HEK293 (cell line): ENCODE measurements around the gene LDLRAD3.
"Not testable (repeated sequence)": the region's sequence is repeated elsewhere in the genome, so short reads cannot be mapped to it uniquely, and the experiment has no call there.

Experiments
- CTCF ChIA-PET: fragments of 350-600 bp; formaldehyde crosslinking; extraction: SDS; loops from one replicate; lab custom pipeline; 2021; ENCODE audit warnings: antibody characterized with exemption; lab: Yijun Ruan, JAX
- POLR2A ChIA-PET: fragments of 300-600 bp; formaldehyde crosslinking; extraction: SDS; loops from one replicate; lab custom pipeline; 2020; ENCODE audit warnings: antibody characterized with exemption, inconsistent platforms; lab: Yijun Ruan, JAX
- H3K27ac ChIP-seq: fragments of 200-500 bp; sonication (Bioruptor generic); 2 replicates; pipeline ENCODE4 v1.5.1; 2014; ENCODE audit warnings: low read depth, low read length, control low read depth, inconsistent platforms; ENCODE audit errors: extremely low read depth
- H3K36me3 ChIP-seq, 2 experiments: fragments of 200-500 bp in 1 of 2; sonication (Bioruptor generic) in 1 of 2; 1 replicate in 1 of 2; 2 replicates in 1 of 2; pipeline ENCODE4 v1.5.1; 2014 to 2017; ENCODE audit warnings: inconsistent platforms in 2 of 2, low read length in 2 of 2; ENCODE audit not compliant: control insufficient read depth in 2 of 2, insufficient read depth in 1 of 2
- H3K4me1 ChIP-seq: fragments of 200-500 bp; sonication (Bioruptor generic); 2 replicates; pipeline ENCODE4 v1.5.1; 2014; ENCODE audit warnings: mild to moderate bottlenecking, low read length, inconsistent platforms; ENCODE audit not compliant: control insufficient read depth, insufficient read depth
- H3K4me3 ChIP-seq: 2 replicates; pipeline ENCODE4 v1.5.1; 2011; ENCODE audit warnings: low read depth, mild to moderate bottlenecking, control low read depth, low read length, moderate library complexity
- H3K9me3 ChIP-seq: fragments of 200-500 bp; sonication (Bioruptor generic); 2 replicates; pipeline ENCODE4 v1.5.1; 2014; ENCODE audit warnings: low read depth, low read length, inconsistent platforms; ENCODE audit not compliant: control insufficient read depth, insufficient read depth
- EGR2 ChIP-seq: fragments of 450-650 bp; formaldehyde crosslinking; IDR thresholded peaks from 2 replicates; pipeline ENCODE4 v1.5.1; 2016; ENCODE audit warnings: low read depth, missing biosample characterization, missing genetic modification characterization
- PRDM1 ChIP-seq: fragments of 450-650 bp; formaldehyde crosslinking; IDR thresholded peaks from 2 replicates; pipeline ENCODE4; 2016; ENCODE audit warnings: missing biosample characterization, missing genetic modification characterization
- ZNF146 ChIP-seq: fragments of 450-650 bp; formaldehyde crosslinking; IDR thresholded peaks from 2 replicates; pipeline ENCODE4 v1.5.1; 2016; ENCODE audit warnings: missing biosample characterization, missing genetic modification characterization
- ZNF423 ChIP-seq: fragments of 450-650 bp; formaldehyde crosslinking; IDR thresholded peaks from 2 replicates; pipeline ENCODE4 v1.5.1; 2016; ENCODE audit warnings: missing biosample characterization, missing genetic modification characterization
- ZNF518A ChIP-seq: fragments of 450-650 bp; formaldehyde crosslinking; conservative IDR thresholded peaks from 2 replicates; pipeline ENCODE4 v1.5.1; 2016; ENCODE audit warnings: low read depth, missing biosample characterization, missing genetic modification characterization
- ZNF610 ChIP-seq: fragments of 450-650 bp; formaldehyde crosslinking; IDR thresholded peaks from 2 replicates; pipeline ENCODE4 v1.5.1; 2016; ENCODE audit warnings: missing biosample characterization, missing genetic modification characterization, borderline replicate concordance
- ZNF677 ChIP-seq: fragments of 450-650 bp; IDR thresholded peaks from 2 replicates; pipeline ENCODE4 v1.5.0; 2018; ENCODE audit warnings: missing biosample characterization, mild to moderate bottlenecking, missing genetic modification characterization, moderate library complexity
- TF ChIP-seq, protein P1 (sequence below): fragments of 450-650 bp; formaldehyde crosslinking; IDR thresholded peaks from 2 replicates; pipeline ENCODE4 v1.5.1; 2016; ENCODE audit warnings: missing biosample characterization, missing genetic modification characterization
- TF ChIP-seq, protein P2 (sequence below): fragments of 450-650 bp; formaldehyde crosslinking; IDR thresholded peaks from 2 replicates; pipeline ENCODE4 v1.5.1; 2016; ENCODE audit warnings: missing biosample characterization, missing genetic modification characterization
- TF ChIP-seq, protein P3 (sequence below): fragments of 450-650 bp; formaldehyde crosslinking; IDR thresholded peaks from 2 replicates; pipeline ENCODE4 v1.5.1; 2016; ENCODE audit warnings: missing biosample characterization, missing genetic modification characterization

Gene LDLRAD3

GRCh38 chr11:36012455-36012854 is 68.6 kb downstream of the LDLRAD3 start:
- TF ChIP-seq PRDM1 (no peak), ZNF518A (tag by site-specific recombination) (no peak), ZNF423 (no peak), ZNF677 (tag by site-specific recombination) (no peak)
- TF ChIP-seq, protein P1, sequence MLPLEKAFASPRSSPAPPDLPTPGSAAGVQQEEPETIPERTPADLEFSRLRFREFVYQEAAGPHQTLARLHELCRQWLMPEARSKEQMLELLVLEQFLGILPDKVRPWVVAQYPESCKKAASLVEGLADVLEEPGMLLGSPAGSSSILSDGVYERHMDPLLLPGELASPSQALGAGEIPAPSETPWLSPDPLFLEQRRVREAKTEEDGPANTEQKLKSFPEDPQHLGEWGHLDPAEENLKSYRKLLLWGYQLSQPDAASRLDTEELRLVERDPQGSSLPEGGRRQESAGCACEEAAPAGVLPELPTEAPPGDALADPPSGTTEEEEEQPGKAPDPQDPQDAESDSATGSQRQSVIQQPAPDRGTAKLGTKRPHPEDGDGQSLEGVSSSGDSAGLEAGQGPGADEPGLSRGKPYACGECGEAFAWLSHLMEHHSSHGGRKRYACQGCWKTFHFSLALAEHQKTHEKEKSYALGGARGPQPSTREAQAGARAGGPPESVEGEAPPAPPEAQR (tag by site-specific recombination) = no peak
- no peak overlapping the region for H3K4me3 ChIP-seq
- no peaks in the 10 kb centered on the region for H3K36me3 ChIP-seq
- CTCF ChIA-PET = no interaction called here
- no peaks in the 10 kb centered on the region for H3K9me3 ChIP-seq
- H3K27ac ChIP-seq = no peak overlapping the region
- POLR2A ChIA-PET = no interaction called here
- no peaks in the 10 kb centered on the region for H3K4me1 ChIP-seq

- ChIA-PET CTCF (no interaction called here), POLR2A (no interaction called here)
- Histone ChIP-seq H3K36me3 (no peaks in the 10 kb centered on the region), H3K9me3 (no peaks in the 10 kb centered on the region), H3K27ac (no peak overlapping the region), H3K4me1 (no peaks in the 10 kb centered on the region), H3K4me3 (no peak overlapping the region)
- TF ChIP-seq EGR2 (tag by site-specific recombination) (no peak), ZNF610 (tag by site-specific recombination) (no peak)
- TF ChIP-seq, protein P2, sequence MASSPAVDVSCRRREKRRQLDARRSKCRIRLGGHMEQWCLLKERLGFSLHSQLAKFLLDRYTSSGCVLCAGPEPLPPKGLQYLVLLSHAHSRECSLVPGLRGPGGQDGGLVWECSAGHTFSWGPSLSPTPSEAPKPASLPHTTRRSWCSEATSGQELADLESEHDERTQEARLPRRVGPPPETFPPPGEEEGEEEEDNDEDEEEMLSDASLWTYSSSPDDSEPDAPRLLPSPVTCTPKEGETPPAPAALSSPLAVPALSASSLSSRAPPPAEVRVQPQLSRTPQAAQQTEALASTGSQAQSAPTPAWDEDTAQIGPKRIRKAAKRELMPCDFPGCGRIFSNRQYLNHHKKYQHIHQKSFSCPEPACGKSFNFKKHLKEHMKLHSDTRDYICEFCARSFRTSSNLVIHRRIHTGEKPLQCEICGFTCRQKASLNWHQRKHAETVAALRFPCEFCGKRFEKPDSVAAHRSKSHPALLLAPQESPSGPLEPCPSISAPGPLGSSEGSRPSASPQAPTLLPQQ = no peak
Observed at GRCh38 chr11:36012979-36013378, 69.1 kb downstream of the LDLRAD3 start.

- POLR2A ChIA-PET, H3K9me3 ChIP-seq, H3K36me3 ChIP-seq, H3K4me3 ChIP-seq, H3K4me1 ChIP-seq, H3K27ac ChIP-seq: not testable (repeated sequence)
- TF ChIP-seq, protein P3, sequence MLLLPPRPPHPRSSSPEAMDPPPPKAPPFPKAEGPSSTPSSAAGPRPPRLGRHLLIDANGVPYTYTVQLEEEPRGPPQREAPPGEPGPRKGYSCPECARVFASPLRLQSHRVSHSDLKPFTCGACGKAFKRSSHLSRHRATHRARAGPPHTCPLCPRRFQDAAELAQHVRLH (tag by site-specific recombination) = 0 out of 2 replicates have a peak, but pooled peaks have one; percentile 25
- peak; percentile 77 for TF ChIP-seq ZNF146
- CTCF ChIA-PET = interaction anchor here (0.6 kb wide), 1 partner anchor 183 kb away, joined by 3 read pairs; no protein-coding TSS in a partner anchor
Observed at GRCh38 chr11:36013446-36013845, 69.6 kb downstream of the LDLRAD3 start.
